ENCODE measurements around the gene ARID3A.
A peak's percentile ranks its signal among the peaks of the same experiment; 100 is the strongest.

ARID3A gene

DNA sequence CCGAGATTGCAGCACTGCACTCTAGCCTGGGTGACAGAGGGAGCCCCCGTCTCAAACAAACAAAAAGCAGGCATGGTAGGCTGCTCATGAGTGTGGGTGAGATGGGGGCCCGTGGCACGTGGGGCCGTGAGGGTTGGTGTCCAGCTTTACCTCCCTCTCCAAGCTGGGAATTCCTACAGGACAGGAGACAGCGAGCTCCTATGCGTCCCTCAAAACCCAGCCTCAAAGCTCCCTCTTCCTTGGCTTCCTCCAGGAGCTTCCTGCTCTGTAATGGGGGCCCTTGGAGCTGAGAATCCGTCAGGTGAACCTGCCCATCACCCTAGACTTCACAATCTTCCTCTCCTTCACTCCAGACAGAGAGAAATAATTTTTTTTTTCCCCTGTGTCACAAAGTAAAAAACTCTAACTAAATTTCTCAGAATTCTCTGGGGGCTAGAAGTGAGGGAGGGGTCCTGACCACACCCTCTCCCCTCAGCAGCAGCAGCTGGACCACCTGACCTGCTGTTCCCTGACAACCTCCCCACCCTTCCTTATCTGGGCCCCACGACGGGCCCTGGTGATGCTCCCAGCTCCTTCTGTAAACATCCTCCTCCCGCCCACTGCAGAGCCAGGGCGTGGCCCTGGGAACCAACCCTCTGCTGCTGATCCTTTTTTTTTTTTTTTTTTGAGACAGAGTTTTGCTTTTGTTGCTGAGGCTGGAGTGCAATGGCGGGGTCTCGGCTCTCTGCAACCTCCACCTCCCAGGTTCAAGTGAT lies 36.2 kb downstream of the ARID3A start:
- DNase-seq (ENCODE audit: low read depth in 2 of 2), result no peak

DNA sequence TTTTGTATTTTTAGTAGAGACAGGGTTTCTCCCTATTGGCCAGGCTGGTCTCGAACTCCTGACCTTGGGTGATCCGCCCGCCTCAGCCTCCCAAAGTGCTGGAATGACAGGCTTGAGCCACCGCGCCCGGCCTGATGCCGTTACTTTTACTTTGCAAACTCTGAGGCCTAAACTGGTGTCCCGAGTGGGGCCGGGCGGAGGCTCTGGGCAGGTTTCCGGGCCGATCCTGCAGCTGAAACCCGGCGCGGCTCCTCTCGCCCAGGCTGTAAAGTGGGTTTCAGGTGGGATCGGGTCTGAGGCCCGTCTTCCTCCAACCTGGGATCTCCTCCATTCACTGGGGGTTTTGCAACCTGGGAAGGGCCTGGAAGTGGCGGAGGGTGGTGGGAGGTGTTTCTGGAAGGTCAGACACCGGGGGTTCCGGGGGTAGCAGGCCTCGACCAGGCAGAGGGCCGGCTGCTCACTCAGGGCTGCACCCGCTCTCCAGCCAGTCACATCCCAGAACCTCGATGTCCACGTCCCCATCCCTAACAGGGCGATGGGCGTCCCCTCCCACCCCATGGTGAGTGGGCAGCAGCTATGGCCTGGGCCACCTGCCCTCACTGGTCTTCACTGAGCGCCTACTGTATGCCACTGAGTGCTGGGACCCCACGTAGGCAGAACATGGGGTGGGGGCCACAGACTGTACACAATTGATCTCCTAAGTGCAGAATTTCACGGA lies 37.0 kb downstream of the ARID3A start:
- no peak for DNase-seq (ENCODE audit: low read depth in 2 of 2)

DNA sequence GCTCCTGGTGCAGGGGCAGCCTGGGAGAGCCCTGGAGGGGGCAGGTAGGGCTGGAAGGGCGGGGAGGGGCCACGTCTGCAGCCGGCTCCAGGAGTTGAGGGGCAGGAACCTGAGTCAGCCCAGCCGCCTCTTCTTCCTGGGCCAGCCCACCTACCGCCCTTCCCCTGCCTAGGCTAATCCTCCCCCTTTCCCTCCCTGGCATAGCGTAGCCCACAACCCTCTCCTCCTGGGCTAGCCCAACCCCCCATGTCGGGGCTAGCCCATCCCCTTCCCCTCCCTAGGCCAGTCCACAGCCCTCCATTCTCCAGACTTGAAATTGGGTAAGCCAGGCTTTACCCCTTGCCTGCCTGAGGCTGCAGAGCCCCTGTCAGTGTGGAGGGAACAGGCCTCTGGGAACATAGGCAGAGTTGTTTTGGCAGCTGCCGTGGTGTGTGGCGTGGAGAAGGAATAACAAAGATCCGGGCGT lies 37.7 kb downstream of the ARID3A start:
- no peak for DNase-seq (ENCODE audit: low read depth in 2 of 2)

DNA sequence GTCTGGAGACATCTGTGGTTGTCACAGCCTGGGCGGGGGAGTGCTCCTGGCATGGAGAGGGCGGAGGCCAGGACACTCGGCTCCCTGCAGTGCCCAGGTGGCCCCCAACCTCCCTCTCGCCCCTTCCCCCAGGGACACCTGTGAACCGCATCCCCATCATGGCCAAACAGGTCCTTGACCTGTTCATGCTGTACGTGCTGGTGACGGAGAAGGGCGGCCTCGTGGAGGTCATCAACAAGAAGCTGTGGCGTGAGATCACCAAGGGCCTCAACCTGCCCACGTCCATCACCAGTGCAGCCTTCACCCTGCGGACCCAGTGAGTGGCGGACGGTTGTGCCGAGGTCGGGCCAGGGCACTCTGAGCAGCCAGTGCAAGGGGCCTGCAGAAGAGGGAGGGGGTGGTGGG lies 38.3 kb downstream of the ARID3A start:
- no peak for DNase-seq (ENCODE audit: low read depth in 2 of 2)

DNA sequence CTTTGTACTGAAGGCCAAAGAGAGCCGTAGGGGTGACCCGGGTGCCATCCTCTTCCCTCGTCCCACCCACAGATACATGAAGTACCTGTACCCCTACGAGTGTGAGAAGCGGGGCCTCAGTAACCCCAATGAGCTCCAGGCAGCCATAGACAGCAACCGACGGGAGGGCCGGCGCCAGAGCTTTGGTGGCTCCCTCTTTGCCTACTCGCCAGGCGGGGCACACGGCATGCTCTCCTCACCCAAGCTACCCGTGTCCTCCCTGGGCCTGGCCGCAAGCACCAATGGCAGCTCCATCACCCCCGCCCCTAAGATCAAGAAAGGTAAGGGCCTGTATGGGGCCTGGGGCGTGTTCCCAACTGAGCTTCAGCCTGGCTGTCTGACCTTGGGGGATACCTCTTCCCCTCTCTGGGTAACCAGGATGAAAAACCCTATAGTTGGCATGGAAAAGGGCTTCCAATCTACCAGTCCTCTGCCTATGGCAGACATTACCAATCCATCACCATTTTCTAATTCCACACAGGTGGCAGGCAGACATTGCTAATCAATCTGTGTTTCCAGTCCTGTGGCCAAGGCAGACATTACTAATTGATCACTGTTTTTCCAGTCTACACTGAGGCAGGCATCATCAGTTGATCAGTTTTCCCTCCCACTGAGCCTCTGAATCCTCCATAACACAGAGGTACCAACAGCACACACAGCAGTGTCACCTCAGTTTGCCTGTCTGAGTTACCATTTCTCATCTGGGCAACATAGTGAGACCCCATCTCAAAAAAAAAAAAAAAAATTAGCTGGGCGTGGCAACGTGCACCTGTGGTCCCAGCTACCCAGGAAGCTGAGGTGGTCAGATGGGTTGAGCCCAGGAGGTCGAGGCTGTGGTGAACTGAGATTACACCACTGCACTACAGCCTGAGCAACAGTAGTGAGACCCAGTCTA lies 39.2 kb downstream of the ARID3A start:
- DNase-seq (ENCODE audit: low read depth in 2 of 2), result no peak

DNA sequence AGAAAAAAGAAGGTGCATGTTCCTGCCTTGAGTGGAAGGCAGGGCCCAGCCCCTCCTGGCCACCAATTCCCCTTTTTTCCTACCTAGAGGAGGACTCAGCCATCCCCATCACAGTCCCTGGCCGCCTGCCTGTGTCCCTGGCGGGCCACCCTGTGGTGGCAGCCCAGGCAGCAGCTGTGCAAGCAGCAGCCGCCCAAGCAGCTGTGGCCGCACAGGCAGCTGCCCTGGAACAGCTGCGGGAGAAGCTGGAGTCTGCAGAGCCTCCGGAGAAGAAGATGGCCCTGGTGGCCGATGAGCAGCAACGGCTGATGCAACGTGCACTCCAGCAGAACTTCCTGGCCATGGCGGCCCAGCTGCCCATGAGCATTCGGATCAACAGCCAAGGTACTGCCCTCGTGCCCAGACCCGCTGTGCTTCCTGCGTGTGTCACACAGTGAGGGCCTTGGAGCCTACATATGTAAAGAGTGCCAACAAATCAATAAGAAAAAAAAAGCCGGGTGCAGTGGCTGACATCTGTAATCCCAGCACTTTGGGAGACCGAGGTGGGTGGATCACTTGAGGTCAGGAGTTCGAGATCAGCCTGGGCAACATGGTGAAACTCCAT lies 40.8 kb downstream of the ARID3A start:
- no peak for DNase-seq (ENCODE audit: low read depth in 2 of 2)

DNA sequence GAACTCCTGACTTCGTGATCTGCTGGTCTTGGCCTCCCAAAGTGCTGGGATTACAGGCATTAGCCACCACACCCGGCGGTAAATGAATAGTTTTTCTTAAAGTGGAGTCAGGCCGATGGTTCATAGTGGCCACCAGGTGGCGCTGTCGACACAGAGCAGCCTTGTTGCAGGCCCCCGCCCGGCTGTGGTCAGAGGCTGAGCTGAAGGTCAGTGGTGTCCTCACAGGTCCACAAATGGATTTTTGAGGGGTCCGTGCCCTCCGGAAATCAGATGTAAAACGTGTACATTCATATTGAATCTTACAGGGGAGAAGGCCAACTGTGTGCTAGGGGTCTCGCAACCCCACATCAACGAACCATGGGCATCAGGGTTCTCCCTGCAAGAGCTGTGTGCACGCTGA lies 44.9 kb downstream of the ARID3A start:
- no peak for DNase-seq (ENCODE audit: low read depth in 2 of 2)

DNA sequence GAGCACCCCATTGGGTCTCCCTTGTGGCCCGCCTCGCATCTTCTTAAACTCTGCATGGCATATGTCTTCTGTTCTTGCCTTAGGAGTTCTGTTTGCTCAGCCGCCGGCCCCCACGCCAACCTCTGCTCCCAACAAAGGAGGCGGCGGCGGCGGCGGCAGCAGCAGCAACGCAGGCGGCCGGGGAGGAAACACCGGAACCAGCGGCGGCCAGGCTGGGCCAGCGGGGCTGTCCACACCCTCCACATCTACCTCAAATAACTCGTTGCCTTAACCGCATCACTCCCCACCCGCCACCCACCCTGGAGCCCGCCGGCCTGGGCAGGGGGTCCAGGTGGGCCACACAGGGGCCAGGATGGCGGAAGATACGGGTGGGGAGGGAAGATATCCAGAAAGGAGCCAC lies 46.0 kb downstream of the ARID3A start:
- no peak for DNase-seq (ENCODE audit: low read depth in 2 of 2)

DNA sequence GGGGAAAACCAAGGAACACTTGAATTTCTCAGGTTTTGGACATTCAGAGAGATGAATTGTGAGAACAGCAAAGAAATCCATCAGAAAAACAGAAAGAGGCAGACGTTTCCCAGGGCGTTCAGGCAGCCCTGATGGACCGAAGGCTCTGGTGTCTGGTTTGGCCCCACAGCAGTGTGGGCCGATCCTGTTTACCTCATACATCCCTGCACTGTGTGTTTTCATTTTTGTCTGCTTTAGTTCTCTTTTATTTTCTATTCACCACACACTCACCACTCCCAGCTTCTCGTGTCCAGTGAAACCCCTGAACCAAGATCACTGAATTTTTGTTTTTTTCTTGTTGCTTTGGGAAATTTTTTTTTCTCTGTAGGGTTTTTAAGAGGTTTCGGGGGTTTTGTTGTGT lies 46.4 kb downstream of the ARID3A start:
- no peak for DNase-seq (ENCODE audit: low read depth in 2 of 2)

DNA sequence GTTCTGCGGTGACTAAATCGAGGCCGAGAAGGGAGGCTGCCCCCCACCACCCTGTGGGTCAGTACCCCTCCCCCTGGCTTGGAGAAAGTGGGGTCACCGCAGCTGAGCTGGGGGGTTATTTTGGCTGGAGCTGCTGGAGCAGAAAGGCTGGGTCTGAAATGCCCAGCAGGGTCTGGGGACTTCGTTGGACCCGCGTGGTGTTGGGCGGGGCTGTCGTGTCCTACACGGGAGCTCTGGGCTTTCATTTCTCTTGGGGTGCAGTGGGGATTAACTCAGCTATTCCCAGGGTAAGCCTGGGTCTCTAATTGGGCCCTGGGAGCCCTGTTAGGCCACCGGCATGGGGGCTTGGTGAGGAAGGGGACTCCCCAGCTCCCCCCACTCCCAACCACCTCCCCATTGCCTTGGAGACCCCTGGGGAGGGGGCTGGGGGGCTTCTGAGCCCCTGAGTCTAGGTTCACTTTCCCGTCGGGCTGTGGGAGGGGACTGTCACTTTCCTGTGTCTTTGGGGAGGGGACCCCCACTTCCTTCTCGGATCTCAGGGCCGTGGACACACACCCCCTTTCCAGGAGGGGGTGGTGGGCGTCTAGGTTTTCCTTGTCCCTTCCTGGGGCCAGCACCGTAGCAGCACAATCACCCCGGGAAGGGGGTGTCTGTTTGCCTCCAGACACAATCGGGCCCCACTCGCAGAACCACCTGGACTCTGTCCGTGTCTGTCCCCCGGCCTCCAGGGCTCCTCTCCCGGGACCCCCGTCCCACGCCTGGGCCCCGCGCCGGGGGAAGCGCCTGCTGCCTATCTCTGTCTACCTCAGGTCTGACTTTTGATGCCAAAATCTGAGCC lies 48.1 kb downstream of the ARID3A start:
- DNase-seq (ENCODE audit: low read depth in 2 of 2), result no peak

DNA sequence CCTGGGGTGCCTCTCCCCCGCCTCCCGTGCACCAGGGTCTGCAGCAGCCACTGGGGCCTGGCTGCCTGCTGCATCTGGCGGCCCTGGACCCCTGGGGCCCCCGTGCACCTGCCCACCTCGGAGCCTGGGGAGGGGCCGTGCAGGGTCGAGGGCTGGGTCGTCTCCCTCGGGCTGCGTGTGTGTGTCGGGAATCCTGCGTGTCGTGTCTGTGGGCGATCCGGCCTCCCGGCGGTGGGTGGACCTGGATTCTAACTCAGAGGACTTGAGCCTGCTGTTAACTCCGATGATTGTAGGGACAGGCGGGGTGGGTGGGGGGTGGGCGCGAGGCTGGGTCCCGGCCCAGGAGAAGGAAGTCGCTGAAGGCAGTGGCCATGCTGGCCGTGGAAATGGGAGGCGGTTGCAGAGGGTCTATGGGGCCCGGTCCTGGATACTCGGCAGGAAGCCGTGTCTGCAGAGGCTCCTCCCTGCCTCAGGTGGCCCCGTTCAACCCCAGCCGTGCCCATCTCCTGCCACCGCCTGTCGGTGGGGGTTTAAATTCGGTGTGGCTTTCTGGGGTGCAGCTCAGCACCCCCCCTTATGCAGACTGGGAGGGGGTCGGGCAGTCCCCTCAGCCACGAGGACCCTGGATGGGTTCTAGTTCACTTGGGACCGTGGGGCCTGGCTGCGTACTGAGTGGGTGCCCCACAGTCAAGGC lies 48.9 kb downstream of the ARID3A start:
- no peak for DNase-seq (ENCODE audit: low read depth in 2 of 2)

DNA sequence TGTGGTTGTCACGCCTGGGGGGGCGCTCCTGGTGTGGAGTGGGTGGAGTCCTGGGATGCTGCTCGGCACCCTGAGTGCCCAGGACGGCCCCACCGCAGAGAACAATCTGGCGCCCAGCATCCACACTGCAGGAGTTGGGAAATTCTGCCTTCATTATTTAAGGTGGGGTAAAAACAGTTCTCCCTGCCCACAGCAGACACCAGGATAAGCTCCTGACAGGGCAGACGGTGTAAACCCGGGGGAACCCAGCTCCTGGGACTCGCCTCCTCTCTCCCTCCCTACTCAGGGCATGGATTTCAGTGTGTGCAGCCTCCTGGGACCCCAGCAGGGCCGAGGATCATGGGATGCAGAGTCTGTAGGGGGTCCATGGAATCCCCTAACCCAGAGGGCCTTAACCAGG lies 50.6 kb downstream of the ARID3A start:
- DNase-seq (ENCODE audit: low read depth in 2 of 2), result no peak

DNA sequence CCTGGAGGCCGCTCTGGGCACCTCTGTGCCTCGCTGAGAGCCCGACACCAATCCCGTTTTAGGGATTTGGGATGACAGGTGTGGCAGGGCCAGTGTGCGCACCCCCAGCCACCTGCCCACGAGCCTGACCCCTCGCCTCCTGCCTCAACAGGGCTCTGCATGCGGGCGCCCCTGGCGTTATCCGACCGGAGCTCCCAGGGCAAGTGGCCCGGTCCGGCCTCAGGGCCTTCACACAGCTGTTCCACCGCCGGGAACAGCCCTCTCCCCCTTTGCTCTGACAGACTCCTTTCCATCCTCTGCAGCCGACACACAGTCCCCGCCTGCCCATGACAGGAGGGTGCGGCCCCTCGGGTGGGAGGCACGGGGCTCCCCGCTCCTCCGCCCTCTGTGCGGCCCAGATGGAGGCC lies 51.2 kb downstream of the ARID3A start:
- no peak for DNase-seq (ENCODE audit: low read depth in 2 of 2)

DNA sequence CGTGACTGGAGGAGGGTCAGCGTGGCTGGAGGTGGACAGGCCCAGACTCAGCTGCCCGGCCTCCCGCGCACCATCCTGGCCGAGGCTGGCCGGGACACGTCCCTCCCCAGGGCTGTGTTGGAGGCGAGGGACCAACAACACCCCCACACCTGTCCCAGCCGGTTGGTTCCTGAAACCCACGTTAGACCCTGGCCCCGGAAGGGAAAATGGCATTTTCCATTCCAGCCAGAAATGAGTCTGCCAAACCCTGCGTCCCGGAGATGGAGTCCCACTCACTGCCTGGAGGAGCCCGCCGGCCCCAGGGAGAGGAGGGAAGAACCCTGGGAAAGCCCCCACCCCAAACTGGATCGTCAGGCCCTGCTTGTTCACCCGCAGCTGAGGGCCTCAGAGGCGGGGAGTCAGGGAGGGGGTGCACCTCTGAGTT lies 53.5 kb downstream of the ARID3A start:
- DNase-seq (ENCODE audit: low read depth in 2 of 2), result no peak

DNA sequence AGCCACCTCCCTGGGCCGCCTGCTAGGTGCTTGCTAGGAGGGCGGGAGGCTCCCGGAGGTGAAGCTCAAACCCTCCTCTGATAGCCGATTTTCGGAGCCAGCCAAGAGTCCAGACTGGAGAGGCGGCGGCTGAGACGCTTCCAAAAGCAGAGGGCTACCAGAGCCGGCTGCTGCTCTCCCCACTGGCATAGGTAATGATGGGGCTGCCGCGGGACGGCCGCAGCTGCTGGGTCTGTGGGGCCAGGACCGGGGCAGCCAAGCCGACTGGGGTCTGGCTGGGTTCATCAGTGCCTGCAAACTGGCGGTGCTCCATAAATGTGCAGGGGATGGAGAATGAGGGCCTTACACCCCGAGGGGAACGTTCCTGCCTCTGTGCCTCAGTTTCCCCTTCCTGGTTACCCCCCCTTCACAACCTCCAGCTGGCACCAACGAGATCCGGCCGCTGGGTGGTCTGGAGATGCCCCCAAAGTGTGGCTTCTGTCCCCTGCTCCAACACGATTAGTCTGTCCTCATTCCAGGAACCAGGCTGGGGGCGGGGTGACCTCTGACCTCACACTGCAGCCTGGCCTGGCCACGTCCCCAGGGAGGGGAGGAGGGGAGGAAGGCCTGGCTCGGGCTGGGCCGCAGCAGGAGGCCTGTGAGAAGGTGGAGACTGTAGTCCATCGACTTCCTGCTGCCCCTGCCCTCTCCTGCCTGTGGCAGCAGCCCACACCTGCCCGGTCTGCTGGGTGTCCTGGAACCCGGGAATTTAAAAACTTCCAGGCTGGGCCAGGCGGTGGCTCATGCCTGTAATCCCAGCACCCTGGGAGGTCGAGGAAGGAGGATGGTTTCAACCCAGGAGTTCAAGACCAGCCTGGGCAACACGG lies 54.5 kb downstream of the ARID3A start:
- DNase-seq (ENCODE audit: low read depth in 2 of 2), result no peak

DNA sequence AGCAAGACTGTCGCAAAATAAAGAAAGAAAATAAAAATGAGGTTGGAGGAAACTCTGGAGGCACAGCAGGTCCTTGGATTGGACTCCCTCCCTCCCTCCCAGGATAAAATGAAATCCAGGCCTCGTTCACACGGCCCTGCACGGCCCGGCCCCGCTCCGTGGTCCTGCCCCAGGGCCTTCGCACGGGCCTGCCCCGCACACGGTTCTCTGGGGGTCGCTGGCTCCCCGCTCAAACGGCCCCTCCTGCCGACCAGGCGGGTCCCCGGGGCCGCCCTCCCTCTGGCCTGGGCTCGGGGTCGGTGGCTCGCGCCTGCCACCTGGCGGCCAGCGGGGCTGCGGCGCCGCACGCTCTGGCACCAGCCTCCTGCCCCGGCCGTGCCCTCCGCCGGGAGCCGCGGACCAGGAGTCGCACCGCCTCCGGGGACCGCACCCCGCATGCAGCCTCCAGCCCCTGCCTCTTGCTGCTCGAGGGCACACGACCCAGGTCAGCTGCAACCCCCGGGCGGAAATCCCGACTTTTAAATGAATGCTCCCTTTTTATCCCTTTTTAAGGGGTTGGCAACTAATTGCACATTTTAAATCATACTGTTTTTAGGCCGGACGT lies 56.8 kb downstream of the ARID3A start:
- DNase-seq (ENCODE audit: low read depth in 2 of 2), result peak; percentile 64 to 74

DNA sequence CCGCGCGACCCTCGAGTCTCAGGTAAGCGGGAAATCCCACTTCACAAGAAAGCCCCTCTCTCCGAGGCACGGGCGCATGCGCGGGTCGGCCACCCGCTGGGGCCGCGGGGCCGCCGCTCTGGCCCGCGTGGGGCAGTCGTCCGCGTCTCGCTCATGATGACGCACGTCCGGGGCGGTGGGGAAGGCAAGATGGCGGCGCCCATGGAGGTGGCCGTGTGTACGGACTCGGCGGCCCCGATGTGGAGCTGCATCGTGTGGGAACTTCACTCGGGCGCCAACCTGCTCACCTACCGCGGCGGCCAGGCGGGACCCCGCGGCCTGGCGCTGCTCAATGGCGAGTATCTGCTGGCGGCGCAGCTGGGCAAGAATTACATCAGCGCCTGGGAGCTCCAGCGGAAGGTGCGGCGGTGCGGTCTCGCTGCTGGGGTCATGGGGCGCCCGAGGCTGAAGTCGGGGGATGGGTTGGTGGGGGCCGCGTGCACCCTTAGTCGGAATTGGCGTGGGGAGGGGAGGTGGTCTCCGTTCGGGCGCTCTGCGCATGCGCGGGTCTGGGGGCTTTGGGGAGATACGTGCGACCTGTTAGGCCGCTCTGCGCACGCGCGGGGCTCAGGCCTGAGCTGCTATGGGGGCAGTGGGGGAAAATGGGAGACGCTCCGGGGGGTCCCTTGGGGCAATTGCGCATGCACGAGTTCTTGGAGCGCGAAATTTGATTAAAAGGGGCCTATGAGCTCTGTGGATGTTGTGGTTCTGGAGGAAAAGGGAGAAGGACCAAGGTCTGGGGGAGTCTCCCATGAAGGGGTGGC lies 58.5 kb downstream of the ARID3A start, which contains the start of gene WDR18:
WDR18 (plus strand) TSS at position 181 of the 803 bp plus-strand sequence; CDS start at position 190, 9 bp downstream.
- peak; percentile 76 to 89 for DNase-seq (ENCODE audit: low read depth in 2 of 2)

DNA sequence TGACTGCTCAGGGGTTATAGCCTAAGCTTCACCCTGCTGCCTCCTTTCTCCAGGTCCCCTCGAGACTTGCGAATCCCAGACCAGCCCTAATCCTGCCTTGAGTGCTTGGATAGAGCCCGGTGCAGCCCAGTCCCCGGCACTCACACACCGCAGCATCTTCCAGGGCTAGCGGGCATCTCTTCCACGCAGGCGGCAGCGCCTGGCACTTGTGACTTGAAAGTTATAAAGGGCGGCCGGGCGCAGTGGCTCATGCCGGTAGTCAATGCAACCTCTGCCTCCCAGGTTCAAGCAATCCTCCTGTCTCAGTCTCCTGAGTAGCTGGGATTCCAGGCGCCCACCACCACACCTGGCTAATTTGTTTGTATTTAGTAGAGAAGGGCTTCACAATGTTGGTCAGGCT lies 60.2 kb downstream of the ARID3A start:
- no peak for DNase-seq (ENCODE audit: low read depth in 2 of 2)
